ENCODE data around the gene ZNF628. TPM values are rescaled to one million over a fixed set of nuclear protein-coding genes. Genes with fewer than 3 reads are reported as not detected.

Gene ZNF628
- total RNA-seq, 2 donors from 2014 or later: 8.6 to 8.9 TPM

- Histone ChIP-seq H3K4me1 (no peaks in the 10 kb centered on the region), H3K27me3 (no peaks in the 10 kb centered on the region), H3K9ac (ENCODE audit: low read depth in 2 of 2, low read length in 2 of 2) (no peak overlapping the region), H3K36me3 (no peaks in the 10 kb centered on the region), H3K27ac (no peak overlapping the region), H3K9me3 (no peaks in the 10 kb centered on the region), H3K4me3 (no peak overlapping the region)
- no peak for DNase-seq
- intact Hi-C loops (cut with DNase I): loop anchor here (5.0 kb wide), 1 partner anchor 88 kb away; the partner anchor contains the start of gene ZNF865
- TF ChIP-seq CTCF (IDR thresholded peaks at IDR 0.05): no peak
These were observed 43.3 kb downstream of the ZNF628 start for GRCh38 chr19:55519451-55520311.

- H3K9ac ChIP-seq (ENCODE audit: low read depth in 2 of 2, low read length in 2 of 2): no peak overlapping the region
- intact Hi-C loops (cut with DNase I): no loop called here
- DNase-seq: no peak
- H3K27ac ChIP-seq: no peak overlapping the region
- no peaks in the 10 kb centered on the region for H3K9me3 ChIP-seq
- no peak overlapping the region for H3K4me3 ChIP-seq
- H3K4me1 ChIP-seq: no peaks in the 10 kb centered on the region
- no peaks in the 10 kb centered on the region for H3K27me3 ChIP-seq
- no peaks in the 10 kb centered on the region for H3K36me3 ChIP-seq
- TF ChIP-seq CTCF (IDR thresholded peaks at IDR 0.05): no peak
These were observed 44.4 kb downstream of the ZNF628 start for GRCh38 chr19:55520691-55521292.

GRCh38 chr19:55525289-55526101, 49.1 kb downstream of the ZNF628 start:
- H3K9ac ChIP-seq (ENCODE audit: low read depth in 2 of 2, low read length in 2 of 2): no peak overlapping the region
- H3K9me3 ChIP-seq: no peaks in the 10 kb centered on the region
- H3K36me3 ChIP-seq: no peaks in the 10 kb centered on the region
- H3K27me3 ChIP-seq: no peaks in the 10 kb centered on the region
- no peak overlapping the region for H3K27ac ChIP-seq
- intact Hi-C loops (cut with DNase I): no loop called here
- DNase-seq: no peak
- peaks cover 4% of the 10 kb centered on the region for H3K4me1 ChIP-seq
- no peak for TF ChIP-seq CTCF (IDR thresholded peaks at IDR 0.05)
- H3K4me3 ChIP-seq: no peak overlapping the region

- peak; percentile 81 for DNase-seq
- H3K4me1 ChIP-seq: peaks cover 4% of the 10 kb centered on the region
- H3K27ac ChIP-seq: no peak overlapping the region
- no peak overlapping the region for H3K9ac ChIP-seq (ENCODE audit: low read depth in 2 of 2, low read length in 2 of 2)
- intact Hi-C loops (cut with DNase I): no loop called here
- no peaks in the 10 kb centered on the region for H3K27me3 ChIP-seq
- H3K4me3 ChIP-seq: no peak overlapping the region
- no peaks in the 10 kb centered on the region for H3K36me3 ChIP-seq
- no peaks in the 10 kb centered on the region for H3K9me3 ChIP-seq
- no peak for TF ChIP-seq CTCF (IDR thresholded peaks at IDR 0.05)
These were observed 50.1 kb downstream of the ZNF628 start for GRCh38 chr19:55526216-55527196.

Data from colonic mucosa (tissue), 4 donors.